GM18861 (cell line): ENCODE results near the gene CPT1A.
"Not testable (repeated sequence)": the region's sequence is repeated elsewhere in the genome, so short reads cannot be mapped to it uniquely, and the experiment has no call there.

Experiments used
- ATAC-seq: cut with Tn5 transposase; IDR thresholded peaks from one replicate; pipeline ENCODE4 v1.9.1; 2021; ENCODE audit not compliant: unreplicated experiment

Gene CPT1A

DNA sequence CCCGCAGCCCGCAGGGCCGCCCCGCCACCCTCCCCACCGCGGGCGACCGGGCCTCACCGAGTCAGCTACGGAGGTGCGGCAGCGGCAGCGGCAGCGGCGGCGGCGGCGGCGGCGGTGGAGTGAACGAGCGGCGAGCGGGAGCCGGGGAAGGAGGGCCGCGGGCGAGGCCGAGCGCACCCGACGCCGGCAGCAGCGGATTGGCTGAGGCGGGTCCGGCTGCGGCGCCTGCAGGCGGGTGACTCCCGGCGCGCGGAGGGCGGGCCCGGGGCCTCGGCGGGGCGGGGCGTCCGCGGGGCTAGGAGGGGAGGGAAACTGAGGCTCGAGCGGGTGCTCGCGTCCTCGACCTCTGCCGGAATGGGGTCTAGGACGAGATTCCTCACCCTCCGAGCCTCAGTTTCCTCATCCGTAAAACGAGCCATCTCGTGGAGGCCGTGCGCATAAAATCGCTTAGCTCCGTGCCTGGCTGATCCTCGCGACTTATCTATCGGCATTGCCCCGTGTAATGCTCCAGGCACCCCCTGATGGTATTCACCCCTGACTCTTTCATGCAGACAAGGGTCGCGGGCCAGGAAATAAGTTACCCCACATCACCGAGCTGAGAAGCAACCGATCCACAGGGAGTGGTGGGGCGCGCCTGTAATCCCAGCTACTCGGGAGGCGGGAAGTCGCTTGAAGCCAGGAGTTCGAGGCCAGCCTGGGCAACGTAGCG lies at the start of gene CPT1A:
Gene CPT1A, minus strand, starts transcription at position 199 of the 709 bp plus-strand sequence. CDS start 26,442 bp downstream, outside the sequence.
- no peak for ATAC-seq

DNA sequence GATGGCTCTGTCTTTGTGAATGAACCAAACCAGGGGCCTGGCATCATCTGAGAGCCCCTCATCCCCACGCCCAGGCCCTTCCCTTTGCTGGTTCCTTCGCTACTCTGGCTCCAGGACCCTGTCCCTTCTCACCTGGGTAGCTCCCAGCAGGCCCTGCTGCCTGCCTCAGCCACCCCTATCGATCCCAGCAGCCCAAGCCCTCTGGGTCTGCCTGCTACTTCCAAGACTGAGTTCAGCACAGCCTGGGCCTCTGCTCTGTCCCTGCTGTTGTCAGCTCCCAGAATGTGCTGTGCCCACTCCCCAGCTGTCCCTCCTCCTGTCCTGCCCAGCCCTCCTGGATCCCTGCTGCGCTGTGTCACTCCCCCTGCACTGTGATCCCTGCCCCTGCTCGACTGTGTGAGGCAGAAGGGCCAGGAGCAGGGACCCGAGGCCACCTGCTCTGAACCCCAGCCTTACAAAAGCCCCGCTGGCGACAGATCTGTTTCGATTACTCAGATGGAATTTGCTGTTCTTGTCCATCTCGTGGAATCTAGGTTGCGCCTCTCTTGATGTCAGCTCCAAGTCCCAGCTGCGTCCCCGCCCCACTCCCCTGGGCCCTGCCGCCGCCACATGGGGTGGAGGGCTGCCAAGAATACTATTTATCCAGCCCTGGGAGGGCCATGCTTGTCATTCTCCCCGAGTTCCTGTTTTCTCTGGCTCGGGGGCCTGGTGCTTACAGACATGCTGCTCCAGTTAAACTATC lies 48.9 kb upstream of the CPT1A start:
- no peak for ATAC-seq

DNA sequence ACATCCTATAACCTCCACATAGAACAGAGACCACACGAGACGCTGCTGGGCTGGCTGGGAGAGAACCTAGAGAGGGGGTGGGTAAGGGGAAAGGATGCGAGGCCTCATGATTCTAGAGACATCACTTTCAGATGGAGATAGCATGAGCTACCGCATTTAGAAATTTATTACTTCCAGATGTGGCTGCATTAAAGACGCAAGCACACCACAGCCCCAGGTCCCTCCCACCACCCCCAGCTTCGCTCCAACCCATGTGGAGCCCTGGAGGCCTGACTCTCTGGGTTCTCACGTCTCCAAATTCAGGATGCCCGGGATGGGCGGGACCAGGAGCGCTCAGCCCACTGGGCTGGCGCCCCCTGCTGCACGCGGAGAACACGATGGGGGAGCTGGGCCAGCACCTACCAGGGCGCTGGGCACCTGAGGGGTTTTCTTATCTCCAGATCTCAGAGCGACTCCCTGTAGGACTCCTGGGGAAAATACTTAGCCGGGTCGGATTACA lies 48.3 kb upstream of the CPT1A start:
- ATAC-seq: no peak

- ATAC-seq: not testable (repeated sequence)
Measured at GRCh38 chr11:68884827-68885226, 43.1 kb upstream of the CPT1A start.

- no peak for ATAC-seq
Measured at GRCh38 chr11:68882391-68882790, 40.7 kb upstream of the CPT1A start.

DNA sequence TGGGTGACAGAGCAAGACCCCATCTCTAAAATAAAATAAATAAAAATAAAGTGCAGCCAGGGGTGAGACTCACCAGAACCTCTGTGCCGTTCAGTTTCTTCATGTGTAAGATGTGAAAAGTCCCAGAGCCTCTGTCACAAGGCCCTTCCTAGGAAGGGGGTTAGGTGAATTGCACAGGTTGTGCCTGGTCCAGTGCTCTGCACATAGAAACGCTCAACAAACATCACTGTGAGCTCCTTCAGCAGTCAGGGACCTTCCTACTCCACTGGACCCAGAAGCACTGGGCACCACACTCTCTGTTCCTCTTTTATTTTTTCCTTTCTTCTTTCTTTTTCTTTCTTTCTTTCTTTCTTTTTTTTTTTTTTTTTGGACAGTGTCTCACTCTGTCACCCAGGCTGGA lies 39.6 kb upstream of the CPT1A start:
- no peak for ATAC-seq

DNA sequence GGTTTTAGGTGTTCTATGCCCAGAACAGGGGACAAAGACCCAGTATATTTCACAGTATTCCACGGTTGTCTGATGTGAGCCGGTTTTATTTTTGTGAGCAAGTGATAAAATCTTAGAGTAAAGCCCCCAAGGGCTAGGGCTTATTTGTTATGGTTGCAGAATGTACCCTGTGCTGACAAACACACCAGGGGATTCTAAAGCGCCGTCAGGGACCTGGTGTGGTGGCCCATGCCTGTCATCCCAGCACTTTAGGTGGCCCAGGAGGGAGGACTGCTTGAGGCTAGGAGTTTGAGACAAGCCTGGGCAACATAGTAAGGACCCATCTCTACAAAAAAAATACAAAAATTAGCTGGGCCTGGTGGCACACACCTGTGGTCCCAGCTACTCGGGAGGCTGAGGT lies 39.1 kb upstream of the CPT1A start:
- ATAC-seq: no peak

GRCh38 chr11:68878022-68878421 lies 36.3 kb upstream of the CPT1A start:
- no peak for ATAC-seq

DNA sequence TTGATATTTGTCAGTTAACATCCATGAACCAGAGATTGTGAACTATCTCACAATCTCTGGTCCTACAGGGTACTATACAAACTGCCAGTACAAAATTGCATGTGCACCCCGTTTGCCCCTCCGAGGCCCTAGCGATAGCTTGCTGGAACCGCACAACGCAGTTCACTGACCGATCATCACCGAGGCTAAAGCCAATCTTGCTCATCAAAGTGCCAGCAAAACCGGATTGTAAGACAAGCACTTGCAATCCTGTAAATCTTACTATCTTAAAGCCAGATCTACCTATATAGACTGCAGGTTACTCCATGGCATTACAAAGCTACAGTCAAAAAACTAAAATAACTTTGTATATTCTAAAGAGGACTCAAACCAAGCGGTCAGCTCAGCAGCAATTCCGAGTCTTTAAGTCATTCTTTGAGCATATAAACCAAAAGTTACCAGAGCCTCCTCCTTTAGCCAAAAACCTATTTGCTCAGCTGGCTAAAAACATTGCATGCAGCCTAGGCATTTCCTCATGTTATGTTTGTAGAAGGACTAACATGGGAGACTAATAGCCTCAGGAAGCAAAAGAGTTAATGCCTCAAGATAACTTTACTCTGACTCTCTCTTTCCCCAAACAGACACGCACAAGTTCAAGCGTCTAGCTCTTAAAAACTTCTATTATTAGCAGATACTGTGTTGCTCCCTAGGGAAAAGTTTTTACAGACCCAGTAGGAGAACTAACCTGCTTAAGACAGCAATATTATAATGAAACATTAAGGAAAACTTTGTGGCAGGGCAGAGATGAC lies 30.7 kb upstream of the CPT1A start:
- no peak for ATAC-seq

DNA sequence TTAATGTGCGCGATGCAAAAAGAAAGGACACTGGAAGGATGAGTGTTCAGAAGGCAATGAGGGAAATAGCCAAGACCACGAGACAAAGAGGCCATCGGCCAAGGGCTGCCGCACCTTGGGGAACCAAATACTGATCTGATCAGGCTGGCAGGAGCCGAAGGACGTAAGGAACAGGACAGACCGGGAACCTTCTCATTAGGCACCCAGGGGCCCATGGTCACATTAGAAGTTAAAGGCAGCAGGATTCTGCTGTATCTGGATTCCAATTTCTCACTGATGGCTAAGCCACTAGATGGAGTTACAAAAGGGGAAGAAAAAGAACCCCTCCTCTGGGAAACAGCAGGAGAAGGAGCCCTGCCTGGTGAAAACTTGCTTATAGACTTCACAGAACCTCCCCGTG lies 28.8 kb upstream of the CPT1A start:
- no peak for ATAC-seq

GRCh38 chr11:68868221-68868835 lies 26.6 kb upstream of the CPT1A start:
- ATAC-seq: no peak

- ATAC-seq: no peak
Measured at GRCh38 chr11:68867066-68867465, 25.4 kb upstream of the CPT1A start.

DNA sequence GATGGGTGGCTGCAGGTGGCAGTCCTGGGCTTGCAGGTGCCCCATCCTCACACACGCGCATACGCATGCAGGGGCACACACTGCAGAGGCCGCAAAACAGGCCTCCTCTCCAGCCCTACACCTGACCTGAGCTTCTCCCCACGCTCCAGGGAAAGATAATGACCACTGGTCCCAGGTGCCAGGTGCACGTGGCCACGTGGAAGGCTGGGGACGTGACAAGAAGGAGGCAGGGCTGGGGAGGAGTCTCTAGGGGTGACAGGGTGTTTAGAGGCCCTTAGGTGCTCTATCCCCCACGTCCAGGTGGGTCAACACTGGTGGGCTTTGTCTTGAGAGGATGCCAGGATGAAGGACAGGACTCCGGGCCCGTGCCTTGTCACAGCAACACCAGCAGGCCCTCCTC lies 23.5 kb upstream of the CPT1A start:
- ATAC-seq: no peak

DNA sequence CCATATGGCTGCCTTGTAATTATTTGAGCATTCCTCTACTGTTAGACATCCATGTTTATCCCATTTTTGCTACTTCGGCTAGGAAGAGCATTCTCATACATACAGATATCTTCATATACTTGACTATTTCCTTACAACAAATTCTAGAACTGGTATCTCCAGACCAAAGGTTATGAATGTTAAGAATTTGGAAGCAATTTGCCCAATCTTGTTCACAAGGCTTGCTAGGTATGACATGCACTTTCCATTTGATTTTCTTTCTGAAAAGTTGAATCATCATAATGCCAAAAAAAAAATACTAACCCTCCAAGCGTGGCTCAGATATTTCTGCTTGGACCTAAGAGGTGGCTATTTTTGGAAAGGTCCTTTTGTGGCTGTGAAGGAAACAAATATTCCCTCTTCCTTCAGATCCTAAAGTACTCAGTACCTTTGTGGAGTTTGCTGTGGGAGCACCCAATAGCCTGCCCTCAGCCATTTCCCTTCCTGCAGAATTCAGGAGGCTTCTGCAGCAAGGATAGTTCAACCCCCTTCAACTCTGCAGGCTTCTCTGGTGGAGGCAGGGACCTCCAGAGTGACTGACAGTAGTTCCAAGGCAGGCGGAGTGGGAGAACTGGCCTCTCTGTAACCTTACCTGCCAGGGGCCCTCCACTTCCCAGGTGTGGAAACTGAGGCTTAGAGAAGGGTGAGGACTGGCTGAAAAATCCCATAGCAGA lies 22.0 kb upstream of the CPT1A start:
- ATAC-seq: no peak

DNA sequence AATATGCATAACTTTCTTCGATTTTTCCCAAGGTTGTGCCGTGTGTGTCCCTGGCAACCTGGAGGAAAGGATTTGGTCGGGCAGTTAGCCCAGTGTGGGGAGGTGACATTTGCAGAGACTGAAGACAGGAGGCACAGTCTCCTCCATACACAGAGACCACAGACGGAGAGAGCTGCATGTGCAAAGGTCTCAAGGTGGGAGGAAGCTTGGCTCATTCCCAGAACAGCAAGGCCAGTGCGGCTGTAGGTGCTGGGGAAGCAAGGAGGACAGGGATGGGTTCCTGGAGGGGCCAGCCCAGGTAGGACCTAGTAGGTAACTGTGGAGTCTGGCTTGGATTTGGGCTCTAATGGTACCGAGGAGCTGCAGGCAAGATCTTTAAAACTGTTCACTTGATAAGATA lies 20.7 kb upstream of the CPT1A start:
- no peak for ATAC-seq

DNA sequence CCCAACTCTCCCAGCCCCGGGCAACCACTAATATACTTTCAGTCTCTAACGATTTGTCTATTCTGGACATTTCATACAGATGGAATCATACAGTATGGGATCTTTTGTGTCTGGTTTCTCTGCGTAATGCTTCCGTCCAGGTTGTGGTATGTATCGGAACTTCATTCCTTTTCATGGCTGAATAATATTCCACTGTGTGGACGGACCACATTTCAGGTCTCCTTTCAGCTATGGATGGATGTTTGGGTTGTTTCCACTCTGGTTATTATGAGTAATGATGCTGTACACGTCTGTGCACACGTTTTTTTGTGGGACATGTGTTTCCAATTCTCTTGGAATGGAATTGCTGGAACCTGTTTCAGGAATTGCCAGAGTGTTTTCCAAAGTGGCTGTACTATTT lies 17.4 kb upstream of the CPT1A start:
- no peak for ATAC-seq

DNA sequence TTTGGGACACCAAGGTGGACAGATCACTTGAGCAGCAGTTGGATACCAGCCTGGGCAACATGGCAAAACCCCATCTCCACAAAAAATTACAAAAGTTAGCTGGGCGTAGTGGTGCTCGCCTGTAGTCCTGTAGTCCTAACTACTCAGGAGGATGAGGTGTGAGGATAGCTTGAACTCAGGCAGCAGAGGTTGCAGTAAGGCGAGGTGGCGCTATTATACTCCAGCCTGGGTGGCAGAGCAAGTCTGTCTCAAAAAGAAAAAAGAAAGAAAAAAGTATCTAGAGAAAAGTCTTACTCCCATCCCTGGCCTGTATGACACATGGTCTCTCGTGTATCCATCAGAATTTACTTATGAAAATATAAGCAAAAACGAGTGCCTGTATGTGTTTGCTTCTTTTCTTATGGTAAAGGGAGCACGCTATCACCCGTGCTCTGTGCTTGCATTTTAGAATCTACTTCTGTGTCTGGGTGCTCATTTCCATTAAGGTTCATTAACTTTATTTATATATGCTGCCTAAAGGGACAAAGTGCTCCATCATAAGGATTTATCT lies 15.4 kb upstream of the CPT1A start:
- no peak for ATAC-seq

DNA sequence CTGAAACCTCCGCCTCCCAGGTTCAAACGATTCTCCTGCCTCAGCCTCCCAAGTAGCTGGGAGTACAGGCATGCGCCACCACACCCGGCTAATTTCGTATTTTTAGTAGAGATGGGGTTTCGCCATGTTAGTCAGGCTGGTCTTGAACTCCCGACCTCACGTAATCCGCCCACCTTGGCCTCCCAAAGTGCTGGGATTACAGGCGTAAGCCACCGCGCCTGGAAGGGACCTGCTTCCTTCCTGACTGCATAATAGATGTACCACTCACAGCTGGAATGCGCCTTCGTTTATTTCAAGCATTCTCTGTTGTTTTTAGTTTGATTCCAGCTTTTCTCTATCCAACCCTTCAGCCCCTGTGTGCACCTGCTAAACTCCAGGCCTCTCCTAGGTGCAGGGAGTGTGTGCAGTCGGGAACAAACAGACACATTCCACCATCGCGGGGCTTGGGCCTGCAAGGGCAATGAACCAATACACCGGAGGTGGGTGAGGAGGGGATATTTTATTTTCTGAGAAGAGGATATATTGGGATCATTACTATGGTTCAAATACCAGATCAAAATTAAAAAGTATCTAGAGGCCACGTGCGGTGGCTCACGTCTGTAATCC lies 14.8 kb upstream of the CPT1A start:
- ATAC-seq: not testable (repeated sequence)

DNA sequence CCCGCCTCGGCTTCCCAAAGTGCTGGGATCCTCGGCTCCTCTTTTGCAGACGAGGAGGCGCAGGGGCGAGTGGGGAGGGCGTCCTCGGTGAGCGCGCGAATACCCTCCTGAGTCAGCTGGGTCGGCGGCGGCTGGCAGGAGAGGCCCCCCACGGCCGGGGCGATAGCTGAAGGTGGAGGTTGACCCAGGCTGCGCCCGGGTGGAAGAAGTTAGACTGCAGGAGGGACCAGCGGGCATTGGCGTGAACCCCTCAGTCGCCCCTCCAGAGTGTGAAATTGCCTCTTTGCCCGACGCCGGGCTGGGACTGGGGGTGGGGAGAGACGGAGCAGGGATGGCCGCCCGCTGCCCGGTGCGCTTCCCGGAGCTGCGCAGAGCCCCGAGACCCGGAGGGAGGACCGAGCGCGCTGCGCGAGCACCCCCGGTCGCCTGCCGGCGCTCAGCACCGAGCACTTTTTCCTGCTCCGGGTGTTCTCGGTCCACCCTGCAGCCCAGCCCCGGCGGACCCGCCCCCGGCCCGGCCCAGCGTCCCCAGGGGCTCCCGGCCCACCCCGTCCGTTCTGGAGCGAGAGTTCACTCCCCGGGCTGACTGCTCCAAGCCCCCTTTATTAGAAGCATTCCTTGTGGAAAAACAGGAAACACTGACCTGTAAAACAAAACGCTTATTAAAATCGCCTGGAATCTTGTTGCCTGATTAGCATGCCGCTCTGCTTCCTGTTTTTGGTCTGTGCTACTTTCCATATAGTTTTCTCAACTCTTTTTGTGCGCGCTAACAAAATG lies 13.7 kb upstream of the CPT1A start:
- ATAC-seq: no peak
